ENCODE data around the gene ARAF.
A peak's percentile ranks its signal among the peaks of the same experiment; 100 is the strongest.
"Not testable (repeated sequence)": the region's sequence is repeated elsewhere in the genome, so short reads cannot be mapped to it uniquely, and the experiment has no call there.

ARAF gene

DNA sequence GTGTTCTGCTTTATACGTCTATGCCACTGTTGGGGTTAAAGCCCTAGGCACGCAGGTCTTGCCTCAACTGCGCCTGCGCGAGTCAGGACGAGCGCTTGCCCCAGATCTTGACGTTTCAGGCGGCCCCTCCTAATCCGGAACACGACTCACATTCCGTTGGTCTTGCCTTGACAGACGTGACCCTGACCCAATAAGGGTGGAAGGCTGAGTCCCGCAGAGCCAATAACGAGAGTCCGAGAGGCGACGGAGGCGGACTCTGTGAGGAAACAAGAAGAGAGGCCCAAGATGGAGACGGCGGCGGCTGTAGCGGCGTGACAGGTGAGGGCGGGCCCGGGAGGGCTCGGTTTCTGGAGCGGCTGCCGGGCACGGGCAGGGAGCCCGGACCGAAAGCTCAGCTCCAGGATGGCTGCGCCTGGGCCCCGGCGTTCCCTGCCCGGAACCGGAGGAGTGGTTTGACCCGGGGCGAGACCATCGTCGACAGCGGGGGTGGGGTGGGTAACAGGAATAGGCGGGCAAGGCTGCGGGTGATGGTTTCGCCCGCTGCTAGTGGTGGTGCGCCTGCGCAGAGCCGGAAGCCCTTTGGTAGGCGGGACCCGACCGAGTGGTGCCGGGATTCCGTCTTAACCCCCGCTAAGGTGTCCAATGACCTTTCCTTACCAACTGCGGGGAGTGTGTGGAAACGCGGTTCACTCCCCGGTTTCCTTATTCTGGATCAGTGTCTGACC is at the start of gene ARAF:
TSS of gene ARAF (plus strand) at position 272 of the 725 bp plus-strand sequence. CDS start 1,763 bp downstream, outside the sequence.
- peak; percentile 96 for DNase-seq

DNA sequence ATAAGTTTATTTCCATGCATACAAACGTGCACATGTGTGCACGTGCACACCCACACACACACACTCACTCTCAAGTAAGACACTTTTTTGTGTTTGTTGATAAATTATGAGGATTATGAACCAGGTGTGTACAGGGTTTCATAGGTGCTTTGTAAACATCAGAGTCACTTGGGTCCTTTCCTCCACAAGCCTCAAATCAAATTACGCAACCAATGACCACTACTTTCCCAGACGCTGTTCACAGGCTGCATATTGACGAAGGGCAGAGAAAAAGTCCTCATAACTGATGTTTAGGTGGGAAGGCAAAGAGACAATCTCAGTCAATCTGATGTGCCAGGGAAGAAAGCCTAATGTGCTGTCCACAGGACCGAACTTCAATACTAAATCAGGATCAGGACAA is 48.6 kb upstream of the ARAF start:
- not testable (repeated sequence) for DNase-seq

DNA sequence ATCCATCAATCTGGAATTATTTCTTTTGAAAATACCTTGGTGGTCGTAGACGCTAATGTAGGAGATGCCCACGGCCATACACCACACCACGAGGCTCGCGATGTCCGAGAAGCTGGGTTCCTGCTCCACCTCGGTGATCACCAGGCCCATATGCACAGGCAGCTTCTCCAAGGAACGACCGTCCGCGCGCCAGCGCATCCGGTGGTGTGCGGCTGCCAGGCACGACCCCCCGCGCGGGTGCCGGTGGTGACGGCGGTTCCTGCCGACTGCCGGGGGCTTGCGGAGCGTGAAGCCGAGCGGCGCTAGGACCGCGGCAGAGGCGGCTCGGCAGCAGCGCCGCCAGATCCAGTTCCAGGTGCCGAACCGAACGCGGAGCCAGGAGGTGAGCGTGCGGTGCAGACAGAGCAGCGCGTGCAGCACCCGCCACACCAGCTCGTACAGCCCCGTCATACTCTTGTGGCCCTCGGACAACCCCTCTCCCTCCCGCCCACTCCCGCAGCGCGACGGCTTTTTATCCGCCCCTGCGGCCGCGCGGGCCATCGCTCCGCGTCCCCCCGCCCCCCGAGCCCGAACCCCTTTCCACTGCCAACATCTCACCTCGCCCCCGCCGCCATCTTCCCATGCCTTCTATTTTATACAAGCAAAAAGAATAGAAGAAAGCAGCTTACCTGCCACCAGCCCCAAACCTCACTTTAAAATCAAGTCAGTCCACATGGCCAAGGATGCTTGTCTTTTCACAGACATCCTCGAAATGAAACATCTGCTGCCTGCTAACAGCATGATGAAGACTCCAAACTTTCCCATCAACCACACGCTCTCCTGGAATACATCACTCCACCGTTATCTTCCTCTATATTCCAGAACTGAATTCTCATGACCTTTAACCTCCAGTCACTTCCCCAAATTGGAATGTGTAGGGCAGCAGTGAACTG is 47.7 kb upstream of the ARAF start:
- DNase-seq: peak; percentile 21

DNA sequence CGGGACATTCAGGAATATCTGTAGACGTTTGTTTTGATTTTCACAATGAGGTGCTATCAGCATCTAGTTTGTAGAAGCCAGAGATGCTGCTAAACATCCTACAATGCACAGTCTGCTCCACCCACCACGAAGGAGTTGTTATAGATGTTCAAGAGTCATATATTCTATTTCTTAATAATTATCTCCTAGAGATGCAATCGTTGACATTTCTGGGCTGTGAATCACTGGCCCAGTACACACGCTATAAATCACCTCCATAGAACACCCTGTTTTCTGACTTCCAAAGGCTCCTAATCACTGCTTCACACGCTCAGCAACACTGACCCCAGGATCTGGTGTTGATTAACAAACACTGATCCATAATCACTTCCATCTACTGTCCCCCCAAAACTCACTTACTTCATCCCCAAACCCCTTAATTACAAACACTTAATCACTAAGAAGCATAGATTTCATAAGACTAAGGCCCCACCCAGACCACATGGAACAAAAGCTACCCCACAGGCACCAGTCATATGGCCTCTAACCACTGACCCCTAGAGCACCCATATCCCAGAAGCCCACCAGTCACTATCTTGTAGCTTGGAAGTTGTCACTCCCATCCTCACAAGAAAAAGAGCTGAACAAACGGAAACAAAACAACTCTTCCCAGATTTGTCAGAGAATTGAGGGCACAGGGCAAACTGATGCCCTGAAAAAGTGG is 46.3 kb upstream of the ARAF start:
- DNase-seq: no peak

DNA sequence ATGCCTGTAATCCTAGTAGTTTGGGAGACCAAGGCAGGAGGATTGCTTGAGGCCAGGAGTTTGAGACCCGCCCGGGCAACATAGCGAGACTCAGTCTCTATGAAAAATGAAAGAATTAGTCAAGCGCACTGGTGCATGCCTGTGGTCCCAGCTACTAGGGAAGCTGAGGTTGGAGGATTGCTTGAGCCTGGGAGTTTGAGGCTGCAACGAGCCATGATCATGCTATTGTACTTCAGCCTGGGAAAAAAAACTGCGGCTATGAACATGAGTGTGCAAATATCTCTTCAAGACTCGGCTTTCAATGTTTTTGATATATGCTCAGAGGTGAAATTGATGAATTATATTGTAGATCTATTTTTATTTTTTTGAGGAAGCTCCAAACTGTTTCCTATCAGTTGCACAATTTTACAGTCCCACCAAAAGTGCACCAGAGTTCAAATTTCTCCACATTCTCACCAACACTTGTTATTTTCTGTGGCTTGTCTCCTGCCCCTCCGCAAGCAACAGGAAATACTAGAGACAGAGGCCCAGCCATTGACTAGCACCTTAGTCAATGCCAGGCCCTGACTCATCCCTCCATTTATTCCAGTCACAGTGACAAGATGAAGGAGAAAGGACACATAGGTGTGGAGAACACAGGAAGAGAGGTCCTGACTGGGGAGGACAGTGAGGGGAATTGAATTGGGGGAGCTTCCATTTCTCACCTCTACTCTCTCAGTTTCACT is 44.9 kb upstream of the ARAF start:
- no peak for DNase-seq

DNA sequence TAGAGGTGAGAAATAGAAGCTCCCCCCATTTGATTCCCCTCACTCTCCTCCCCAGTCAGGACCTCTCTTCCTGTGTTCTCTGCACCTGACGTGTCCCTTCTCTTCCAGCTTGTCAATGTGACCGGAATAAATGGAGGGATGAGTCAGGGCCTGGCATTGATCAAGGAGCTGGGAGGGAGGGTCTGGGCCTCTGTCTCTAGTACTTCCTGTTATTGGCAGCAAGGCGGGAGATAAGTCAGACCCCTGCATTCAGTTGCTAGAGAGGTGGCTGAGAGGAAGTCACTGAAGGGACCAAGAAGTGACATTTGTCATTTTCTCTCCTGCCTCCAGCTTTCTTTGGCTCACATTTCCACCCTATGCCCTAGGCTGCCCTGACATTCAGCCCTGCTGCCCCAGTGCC is 42.9 kb upstream of the ARAF start:
- DNase-seq: no peak

DNA sequence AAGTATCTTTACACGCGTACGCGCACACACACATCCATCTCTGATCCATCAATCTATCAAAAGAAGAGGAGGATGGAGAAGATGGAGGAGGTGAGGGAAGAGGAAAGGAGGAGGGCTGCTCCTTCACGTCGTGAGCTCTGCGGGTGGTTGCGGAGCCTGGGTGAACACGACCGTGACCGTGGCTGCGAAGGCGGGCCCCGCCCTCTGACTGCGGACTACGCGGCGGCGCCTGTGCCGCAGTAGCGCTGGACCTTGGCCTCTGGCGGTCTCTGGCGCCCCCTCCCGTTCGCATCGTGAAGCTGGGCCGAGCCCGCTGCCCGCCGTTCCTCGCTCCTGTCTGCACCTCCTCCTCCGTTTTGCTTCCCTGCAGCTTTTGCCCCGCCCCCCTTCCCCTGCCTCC is 37.7 kb upstream of the ARAF start:
- peak; percentile 92 for DNase-seq

DNA sequence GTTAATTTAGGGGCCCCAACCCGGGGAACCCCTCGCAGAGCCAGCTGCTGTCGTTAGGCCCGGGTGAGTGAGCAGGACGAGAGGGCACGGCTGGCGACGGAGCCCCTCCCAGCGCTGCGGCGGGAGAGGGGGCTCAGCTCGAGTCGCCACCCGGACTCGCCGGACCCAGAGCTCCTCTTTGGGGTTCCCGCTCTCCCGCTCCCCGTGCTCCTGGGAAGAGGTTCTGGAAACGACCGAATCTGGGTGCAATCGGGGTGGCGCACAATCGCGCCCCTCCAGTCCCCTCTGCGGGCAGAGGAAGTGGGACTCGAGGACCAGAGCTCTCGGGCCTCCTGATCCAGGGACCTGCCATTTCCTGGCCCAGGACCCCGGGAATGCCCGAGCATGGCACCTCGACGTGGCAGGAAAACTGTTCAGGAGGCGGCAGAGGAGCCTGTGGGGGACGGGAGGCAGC is 37.3 kb upstream of the ARAF start:
- no peak for DNase-seq

DNA sequence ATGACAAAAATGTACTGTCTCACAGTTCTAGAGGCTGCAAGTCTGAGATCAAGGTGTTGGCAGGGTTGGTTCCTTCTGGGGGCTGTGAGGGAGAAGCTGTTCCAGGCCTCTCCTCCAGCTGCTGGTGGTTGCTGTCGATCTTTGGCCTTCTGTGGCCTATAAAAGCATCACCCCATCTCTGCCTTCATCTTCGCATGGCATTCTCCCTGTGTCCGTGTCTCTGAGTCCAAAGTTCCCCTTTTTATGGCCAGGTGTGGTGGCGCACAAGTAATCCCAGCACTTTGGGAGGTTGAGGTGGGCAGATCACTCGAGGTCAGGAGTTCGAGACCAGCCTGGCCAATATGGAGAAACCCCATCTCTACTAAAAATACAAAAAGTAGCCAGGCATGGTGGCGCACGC is 31.5 kb upstream of the ARAF start:
- DNase-seq: no peak

DNA sequence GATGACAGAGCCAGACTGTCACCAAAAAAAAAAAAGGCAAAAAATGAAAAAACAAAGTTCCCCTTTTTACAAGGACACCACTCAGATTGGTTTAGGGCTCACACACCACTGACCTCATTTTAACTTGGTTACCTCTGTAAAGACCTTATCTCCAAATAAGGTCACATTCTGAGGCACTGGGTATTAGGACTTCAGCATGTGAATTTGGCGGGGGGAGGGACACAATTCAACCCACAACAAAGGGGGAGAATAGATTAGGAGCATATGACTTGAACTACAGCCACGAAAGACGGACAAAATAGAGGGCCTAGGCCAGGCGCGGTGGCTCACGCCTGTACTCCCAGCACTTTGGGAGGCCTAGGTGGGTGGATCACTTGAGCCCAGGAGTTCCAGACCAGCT is 31.0 kb upstream of the ARAF start:
- DNase-seq: no peak

DNA sequence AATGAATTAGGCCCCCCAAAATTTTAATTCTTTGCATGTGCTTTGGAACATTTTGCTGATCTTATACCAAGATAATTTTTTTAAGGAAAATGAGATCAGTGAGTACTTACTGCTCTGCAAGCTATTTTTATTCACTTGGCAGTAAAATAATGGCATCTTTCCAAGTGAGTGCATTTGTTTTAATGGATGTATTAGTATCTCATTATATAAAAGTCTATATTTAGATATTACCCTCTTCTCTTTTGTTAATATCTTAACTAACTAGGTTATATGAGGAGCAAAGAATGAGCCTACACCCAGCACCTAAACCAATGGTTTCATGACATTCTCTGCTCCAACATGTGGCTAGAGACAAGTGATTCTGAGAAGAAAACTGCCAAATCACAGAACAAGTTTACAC is 21.1 kb upstream of the ARAF start:
- DNase-seq: no peak

DNA sequence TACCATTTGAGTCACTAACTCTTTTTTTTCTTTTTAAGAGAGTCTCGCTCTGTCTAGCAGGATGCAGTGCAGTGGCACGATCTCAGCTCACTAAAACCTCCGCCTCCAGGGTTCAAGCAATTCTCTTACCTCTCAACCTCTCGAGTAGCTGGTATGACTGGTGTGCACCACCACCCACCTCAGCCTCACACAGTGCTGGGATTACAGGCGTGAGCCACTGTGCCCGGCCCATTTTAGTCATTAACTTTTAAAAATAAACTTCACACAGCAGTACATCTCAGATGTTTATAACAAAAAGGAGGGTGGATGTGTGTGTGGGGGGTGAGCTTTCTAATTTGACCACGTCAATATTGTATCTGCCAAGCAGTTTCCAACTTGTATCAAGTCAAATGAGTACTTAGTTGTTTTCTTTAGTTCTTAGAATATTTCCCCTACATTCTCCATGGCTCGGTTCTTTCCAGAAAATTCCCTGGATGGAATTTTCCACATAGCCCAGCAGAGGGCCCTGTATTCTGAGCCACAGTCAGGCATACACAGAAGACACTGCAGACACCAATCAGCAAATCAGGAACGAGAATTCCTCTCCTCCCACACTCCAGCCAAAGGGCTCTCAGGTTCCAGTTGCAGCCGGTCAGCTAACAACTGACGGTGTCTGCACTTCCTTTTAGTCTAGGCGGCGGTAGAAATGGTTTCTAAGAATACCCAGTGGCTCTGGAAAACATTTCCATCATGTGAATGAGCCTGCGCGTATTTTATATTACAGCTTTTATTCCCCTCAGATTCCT is 20.1 kb upstream of the ARAF start:
- peak; percentile 94 for DNase-seq

DNA sequence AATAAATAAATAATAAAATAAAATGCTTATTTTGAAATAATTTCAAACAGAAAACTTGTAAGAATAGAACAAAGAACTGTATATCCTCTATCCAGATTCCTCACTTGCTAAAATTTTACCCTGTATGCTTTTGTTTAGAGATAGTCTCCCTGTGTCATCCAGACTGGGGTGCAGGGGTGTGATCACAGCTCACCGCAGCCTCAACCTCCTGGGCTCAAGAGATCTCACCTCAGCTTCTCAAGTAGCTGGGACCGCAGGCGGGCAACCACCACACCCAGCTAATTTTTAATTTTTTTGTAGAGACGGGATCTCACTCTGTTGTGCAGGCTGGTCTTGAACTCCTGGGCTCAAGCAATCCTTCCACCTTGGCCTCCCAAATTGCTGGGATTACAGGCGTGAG is 17.5 kb upstream of the ARAF start:
- DNase-seq: no peak

DNA sequence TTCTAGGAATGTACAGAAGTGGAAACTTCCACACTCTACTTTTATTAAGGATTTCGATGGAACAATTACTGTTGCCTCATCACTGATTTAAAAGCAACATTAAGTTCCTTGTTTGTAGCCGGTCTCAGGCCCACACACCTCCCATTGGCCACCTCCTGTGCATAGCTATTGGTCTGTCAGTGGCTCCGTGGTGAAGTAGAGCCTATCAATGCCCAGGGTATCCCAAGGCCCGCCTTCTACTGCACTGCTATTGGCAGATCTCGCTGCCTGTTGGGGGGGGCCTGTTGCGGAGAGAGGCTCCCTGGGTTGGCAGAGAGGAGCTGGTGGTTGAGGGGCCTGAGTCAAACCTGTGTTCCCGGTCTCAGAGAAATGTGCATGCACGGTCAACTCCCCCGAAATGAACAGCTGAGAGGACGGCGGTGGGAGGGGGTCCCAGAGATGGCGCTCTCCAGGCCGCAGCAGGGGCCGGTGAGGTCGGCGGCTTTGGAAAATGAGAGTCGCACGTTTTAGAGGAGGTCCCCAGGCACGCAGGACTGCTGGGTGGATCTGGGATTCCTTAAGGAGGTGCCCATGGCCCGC is 4.9 kb upstream of the ARAF start:
- DNase-seq: peak; percentile 97

DNA sequence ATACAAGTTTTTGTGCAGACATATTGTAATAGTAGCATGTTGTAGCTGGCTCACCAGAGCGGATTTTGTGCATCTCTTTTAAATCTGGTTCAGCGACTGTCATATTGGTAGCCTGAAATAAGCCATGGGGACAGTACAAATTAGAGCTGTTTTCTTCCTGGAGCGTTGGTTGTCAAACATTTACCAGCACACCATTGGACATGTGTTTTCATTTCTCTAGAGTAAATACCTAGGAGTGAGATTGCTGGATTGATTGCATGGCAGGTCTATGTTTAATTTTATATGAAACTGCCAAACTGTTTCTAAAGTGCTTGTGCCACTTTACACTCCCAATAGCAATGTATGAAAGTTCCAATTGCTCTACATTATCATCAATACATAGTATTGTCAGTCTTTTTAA is 2.6 kb upstream of the ARAF start:
- no peak for DNase-seq

DNA sequence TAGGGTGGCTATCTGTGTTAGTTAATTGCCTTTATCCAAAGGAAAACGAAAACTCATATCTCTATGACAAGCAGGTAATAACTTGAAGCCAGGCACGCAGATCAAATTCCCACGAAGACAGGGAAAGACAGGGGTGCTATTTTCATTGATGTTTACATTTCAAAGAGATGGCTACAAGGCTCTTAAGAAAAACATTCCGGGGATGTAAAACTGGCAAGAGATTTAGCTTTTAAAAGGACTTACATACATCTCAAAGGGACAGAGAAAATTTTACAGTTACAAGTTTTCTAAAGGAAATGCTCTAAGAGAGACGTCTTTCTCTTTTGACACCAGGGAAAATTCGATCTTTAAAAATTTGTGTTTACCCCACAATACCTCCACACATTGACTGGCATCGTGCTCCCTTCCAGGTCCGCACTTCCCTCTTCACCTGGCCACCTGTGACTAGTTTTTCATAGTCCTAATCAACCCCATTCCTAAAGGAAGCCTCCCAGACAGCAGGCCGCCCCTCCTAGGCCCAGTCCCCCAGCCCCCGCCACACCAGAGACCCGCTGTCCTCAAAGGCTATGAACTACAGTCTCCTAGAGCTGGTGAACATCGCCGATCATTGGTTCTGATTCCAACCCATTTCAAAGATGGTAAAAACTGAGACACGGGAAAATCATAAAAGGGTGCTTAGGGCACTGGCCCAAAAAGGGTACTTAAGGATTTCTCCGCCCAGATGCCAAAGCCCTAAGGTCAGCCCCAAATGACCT is 649 bp upstream of the ARAF start:
- DNase-seq: no peak

DNA sequence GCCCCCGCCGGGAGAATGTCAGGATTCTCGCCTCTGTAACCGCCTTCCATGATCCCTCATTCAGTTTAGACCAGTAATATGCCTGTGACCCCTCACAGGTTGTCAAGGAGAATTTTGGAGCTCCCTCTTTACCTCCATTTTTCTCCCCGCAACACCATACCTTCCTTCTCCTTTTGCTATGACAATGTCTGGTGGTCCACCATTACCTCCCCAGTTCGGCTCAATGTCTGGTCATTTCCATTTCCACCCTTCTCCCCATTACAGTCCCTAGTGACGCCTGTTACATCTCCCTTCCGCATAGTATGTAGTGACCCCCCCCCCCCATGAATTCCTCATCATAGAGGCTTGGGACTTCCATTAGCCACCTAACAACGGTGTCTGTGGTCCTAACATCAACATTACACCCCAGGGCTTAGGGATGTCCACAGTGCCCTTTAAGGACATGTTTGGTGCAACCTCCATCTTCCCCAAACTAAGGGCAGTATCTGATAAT is 700 bp downstream of the ARAF start:
- DNase-seq: no peak

DNA sequence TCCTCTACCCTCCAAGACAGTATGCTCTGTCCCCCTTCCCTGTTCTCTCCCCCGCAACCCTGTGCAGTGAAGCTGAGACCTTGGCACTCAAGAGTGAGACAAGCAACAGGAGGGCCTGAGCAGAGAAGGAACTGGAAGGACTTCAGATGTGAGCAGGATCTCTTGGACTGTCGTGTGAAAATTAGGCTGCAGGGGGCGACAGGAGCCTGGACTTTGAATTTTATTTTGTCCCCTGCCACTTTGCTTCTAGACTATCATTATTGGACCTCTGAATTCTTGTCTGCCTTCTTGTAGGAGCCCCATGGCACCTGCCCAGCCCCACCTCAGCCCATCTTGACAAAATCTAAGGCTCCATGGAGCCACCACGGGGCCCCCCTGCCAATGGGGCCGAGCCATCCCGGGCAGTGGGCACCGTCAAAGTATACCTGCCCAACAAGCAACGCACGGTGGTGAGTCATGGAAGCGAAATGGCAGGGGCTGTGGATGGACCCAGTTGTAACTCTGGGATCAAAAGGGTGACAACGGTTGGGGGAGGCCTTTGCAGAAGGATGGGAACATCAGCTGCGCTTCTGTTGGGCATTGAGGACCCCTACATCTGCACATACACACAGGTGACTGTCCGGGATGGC is 1.7 kb downstream of the ARAF start:
- DNase-seq: peak; percentile 25

DNA sequence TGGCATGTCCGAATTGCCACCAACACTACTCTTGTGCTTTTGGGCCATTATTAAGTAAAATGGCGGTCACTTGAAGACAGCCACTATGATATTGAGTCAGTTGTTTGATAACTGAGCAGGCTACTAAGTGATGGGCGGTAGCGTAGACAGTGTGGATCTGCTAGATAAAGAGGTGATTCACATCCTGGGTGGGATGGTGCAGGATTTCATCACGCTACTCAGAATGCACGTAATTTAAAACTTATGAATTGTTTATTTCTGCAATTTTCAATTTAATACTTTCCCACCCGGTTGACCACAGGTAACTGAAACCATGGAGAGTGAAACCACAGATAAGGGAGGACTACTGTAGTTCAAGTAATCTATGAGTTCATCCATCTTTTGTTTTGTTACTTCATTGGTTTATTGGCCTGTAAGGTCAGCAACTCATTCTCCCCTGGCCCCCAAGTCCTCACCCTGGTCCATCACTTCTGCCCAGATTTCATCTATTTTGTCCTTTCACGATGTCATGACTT is 2.9 kb downstream of the ARAF start:
- DNase-seq: no peak
